PFSK-1 (cell line): ENCODE results near the gene RAB23.

Source experiments
- POLR2AphosphoS5 ChIP-seq: IDR thresholded peaks from 2 replicates; pipeline ENCODE4 v1.6.1; 2012; ENCODE audit warnings: low read depth, mild to moderate bottlenecking, control low read depth, low read length, moderate library complexity
- TAF1 ChIP-seq: IDR thresholded peaks from 2 replicates; pipeline ENCODE4 v1.6.1; 2012; ENCODE audit warnings: low read length, control low read depth, borderline replicate concordance; ENCODE audit not compliant: insufficient read depth

GRCh38 chr6:57248311-57248895, 26.3 kb upstream of the RAB23 start:
- TF ChIP-seq TAF1 (no peak), POLR2AphosphoS5 (no peak)
